GM18507 (cell line): ENCODE data around the gene LRRC4C.

Experiments used
- DNase-seq: peaks from one replicate; pipeline ENCODE4 v3.0.0; 2011; ENCODE audit warnings: low read depth; ENCODE audit not compliant: insufficient read length; ENCODE audit errors: extremely low spot score
- FAIRE-seq: peaks from 2 replicates; lab custom pipeline; 2011; peaks lifted over from hg19 to GRCh38; lab: Jason Lieb, UNC

The LRRC4C gene

GRCh38 chr11:40826601-40827000, 632.9 kb downstream of the LRRC4C start:
- FAIRE-seq: no peak
- no peak for DNase-seq

GRCh38 chr11:40825201-40825834, 634.1 kb downstream of the LRRC4C start:
- no peak for FAIRE-seq
- DNase-seq: no peak

DNA sequence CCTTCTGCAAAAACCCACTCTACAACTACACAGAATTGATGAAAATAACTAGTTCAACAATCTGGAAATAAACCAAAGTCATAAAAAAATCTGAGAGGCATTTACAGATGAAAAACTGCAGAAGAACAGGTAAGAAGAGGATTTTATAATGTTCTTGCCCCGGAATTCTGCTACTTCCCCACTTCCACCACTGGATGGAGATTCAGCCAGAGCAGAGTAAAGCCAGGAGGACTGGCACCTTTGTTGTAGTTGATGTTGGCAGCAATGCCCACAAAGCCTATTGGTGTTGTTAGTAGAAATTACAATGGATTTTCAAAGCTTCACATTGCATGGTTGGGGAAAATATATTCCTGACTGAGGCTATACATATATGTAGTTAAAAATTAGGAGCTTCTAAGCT, 640.2 kb downstream of the LRRC4C start:
- DNase-seq: no peak
- FAIRE-seq: no peak

DNA sequence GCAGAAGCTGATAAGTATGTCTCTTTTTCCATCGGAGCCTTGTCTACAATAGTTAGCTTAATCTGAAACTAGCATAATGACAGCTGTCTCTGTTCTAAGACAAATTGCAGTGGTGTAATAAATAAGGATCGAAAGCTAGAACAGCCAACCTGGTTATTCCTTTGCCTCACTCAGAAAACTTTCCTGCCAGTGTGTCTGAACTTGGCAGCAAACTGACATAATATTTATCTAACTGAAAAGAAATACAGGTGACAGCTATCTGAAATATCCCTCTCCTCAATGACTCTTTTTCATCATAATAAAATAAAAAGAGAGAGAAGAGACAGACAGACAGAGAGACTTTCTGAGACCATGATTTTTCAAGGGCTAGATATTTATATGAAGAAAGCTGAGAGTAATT, 642.5 kb downstream of the LRRC4C start:
- no peak for FAIRE-seq

DNA sequence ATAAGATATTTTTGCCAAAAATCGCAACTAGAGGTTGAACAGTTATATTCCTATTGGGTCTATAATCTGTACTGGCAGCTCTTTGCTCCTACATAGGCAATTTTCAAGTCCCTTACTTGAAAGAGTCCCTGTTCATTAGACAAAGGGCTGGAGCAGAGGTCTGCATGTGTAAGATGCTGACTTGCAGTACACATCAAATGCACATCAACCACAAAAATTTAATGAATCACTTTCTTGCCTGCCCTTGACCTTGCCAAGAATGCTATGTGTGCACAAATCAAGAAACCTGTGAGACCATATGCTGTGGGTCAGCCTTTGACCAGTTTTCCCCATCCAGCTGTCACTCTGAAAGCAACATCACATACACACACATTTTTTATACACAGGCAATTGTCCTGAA, 661.5 kb downstream of the LRRC4C start:
- DNase-seq (no peak), FAIRE-seq (no peak)

More for the DNA sequence above, 642.5 kb downstream of the LRRC4C start:
- DNase-seq: no peak

GRCh38 chr11:40787224-40787623, 672.2 kb downstream of the LRRC4C start:
- no peak for FAIRE-seq
- DNase-seq: no peak

GRCh38 chr11:40763046-40763445, 696.4 kb downstream of the LRRC4C start:
- no peak for FAIRE-seq

DNA sequence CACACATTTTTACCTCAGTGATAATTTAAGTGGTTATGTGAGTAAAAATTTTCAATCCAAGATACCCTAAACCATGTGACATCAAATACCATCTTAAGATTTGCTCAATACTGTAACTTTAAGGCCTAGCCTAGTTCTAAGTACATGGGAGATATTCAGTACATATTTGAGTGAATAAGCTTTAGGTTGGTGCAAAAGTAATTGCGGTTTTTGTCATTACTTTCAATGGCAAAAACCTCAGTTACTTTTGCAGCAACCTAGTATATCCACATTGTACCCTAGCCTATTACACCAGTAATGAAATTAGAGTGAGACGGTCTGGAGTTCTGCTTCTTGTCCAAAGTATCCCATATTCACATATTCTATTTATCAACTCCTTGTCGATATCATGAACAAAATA, 700.1 kb downstream of the LRRC4C start:
- DNase-seq (no peak), FAIRE-seq (no peak)

More at GRCh38 chr11:40763046-40763445, 696.4 kb downstream of the LRRC4C start:
- DNase-seq: no peak

- DNase-seq (no peak), FAIRE-seq (no peak)
Observed at GRCh38 chr11:40754297-40754696, 705.2 kb downstream of the LRRC4C start.

DNA sequence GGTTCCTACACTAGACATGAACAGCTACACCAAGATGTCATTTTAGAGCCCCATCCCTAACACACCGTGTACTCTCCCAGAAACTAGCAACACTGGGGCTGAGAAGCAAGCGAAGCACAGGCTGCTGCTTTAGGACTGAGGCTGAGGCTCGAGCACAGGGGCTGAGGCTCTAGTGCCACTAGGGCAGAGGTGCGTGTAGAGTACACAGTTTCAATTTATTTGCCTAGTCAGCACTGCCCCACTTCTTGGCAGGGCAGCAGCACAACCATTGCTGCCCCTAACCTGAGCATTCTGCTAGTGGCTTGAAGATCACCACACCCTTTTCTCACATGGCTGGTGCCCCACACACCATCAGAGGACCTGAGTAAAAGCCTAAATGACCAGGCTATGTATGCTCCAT, 713.2 kb downstream of the LRRC4C start:
- no peak for FAIRE-seq
- no peak for DNase-seq

GRCh38 chr11:40732132-40732531, 727.3 kb downstream of the LRRC4C start:
- DNase-seq (no peak), FAIRE-seq (no peak)

- DNase-seq (no peak), FAIRE-seq (no peak)
Observed at GRCh38 chr11:40722179-40722795, 737.2 kb downstream of the LRRC4C start.

DNA sequence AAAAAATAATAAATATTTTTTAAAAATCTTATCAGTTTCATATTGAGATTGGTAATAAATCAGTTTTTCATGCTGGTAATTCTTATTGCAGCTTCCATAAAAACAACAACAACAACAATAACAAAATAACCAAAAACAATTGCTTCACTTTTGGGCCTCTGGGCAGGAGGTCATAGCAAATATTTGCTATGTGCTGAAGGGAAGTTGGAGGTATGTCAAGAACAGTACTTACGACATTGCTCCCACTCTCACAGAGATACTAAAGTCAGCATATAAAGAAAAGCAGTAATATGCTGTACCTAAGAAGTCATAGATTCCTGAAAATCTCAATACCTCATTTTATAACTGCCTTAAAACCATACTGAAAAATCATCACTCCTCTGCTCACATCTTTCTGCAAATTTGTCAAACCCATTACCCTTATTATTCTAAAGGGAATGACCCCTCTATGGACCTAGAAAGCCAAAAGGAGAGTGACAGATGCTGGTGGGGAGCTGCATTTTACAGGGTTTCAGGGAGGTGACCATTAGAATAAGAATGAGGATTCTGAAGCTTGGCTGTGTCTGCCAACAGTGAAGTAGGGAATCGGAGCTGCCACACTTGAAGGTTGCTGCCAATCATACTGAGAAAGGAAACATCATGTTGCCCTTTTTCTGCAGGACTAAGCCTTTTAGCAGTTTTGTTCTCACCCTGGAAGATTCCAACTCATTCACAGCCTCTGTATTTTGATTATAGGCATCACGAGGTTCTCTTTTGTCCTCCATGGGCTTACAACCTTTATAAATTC, 742.9 kb downstream of the LRRC4C start:
- no peak for DNase-seq

GRCh38 chr11:40713083-40713482, 746.4 kb downstream of the LRRC4C start:
- DNase-seq (no peak), FAIRE-seq (no peak)

More for the DNA sequence above, 742.9 kb downstream of the LRRC4C start:
- FAIRE-seq: no peak

GRCh38 chr11:40701027-40701426, 758.4 kb downstream of the LRRC4C start:
- FAIRE-seq (no peak), DNase-seq (no peak)

GRCh38 chr11:40689823-40690222, 769.6 kb downstream of the LRRC4C start:
- no peak for FAIRE-seq
- no peak for DNase-seq

- no peak for FAIRE-seq
- no peak for DNase-seq
Observed at GRCh38 chr11:40688369-40688768, 771.1 kb downstream of the LRRC4C start.

DNA sequence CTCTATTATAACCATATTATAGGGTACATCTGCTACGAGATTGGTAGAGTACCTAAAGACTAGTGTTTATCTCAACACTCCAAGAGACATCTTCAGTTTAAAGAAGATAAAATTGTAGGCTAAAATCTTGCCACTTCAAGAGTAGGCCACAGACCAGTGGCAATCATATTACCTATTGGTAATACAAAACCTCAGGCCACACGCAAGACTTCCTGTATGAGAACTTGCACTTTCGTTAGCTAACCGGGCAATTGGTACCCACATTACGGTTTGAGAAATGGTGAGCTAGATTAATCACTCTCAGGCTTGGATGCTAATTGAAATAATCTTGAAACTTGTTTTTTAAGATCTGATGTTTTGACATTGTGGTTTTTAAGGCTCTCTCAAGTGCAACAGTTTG, 772.7 kb downstream of the LRRC4C start:
- no peak for FAIRE-seq
- no peak for DNase-seq

DNA sequence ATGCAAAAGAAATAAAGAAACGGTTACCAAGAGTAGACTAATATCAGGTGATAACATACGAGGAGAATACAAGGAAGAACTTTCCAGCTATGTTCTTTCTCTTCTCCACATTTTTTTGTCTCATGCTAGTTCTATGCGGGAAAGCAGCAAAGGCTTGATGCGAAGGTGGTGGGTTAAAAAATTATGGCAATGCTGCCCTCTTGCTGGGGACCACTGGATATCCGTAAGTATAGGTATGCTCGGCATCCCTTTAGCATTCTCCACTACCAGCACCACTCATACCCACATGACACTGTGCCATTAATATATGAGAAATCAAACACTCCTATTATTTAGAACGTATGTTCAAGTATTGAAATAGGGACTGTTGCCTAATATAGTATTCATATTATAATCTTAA, 776.4 kb downstream of the LRRC4C start:
- FAIRE-seq (no peak), DNase-seq (no peak)

- no peak for DNase-seq
- no peak for FAIRE-seq
Observed at GRCh38 chr11:40679276-40679675, 780.2 kb downstream of the LRRC4C start.

DNA sequence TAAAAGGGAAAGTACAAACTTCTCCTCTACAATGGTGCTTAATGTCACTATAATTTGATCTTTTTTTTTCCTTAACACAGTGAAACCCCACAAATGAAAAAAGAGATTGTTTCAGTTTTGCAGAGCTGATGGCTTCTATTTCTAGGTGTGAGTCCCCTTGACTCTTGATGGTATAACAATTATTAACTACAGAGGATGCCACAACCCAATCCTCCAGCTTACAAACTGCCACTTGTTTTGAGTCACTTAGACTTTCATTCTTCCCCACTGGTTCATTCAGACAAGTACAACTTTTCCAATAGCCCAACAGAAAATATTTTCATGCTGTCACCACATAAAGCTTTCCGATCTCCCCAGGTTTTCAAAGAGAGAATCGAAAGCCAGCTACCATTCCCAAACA, 812.2 kb downstream of the LRRC4C start:
- no peak for DNase-seq
- no peak for FAIRE-seq
